ENCODE measurements around the gene WDCP. TPM values are rescaled to one million over a fixed set of nuclear protein-coding genes. Genes with fewer than 3 reads are reported as not detected.

Gene WDCP
- total and polyA plus RNA-seq, 2 donors (not counting 1 experiment from before 2014, with no cell fraction given): 3.9 to 21.6 TPM

GRCh38 chr2:24054366-24055010 is 7.3 kb upstream of the WDCP start:
- Histone ChIP-seq H3K4me1 (ENCODE audit: control insufficient read depth in 2 of 2, insufficient read depth in 2 of 2, low read length in 2 of 2) (peaks cover 5 to 6% of the 10 kb centered on the region in 2 donors), H3K36me3 (replicated peaks in 1 of 2; ENCODE audit: control extremely low read depth in 1 of 2, control insufficient read depth in 1 of 2, extremely low read depth in 1 of 2, insufficient read depth in 2 of 2, low read length in 1 of 2) (no peaks in the 10 kb centered on the region), H3K9ac (ENCODE audit: low read length) (no peak overlapping the region), H3K27me3 (replicated peaks in 1 of 4; ENCODE audit: control extremely low read depth in 1 of 4, control insufficient read depth in 3 of 4, insufficient read depth in 4 of 4, low read length in 3 of 4) (peaks cover 0 to 8% (median 0%) of the 10 kb centered on the region in 4 experiments), H3K9me3 (ENCODE audit: control extremely low read depth in 1 of 3, control insufficient read depth in 2 of 3, insufficient read depth in 1 of 3, low read length in 2 of 3) (peaks cover 0 to 6% (median 0%) of the 10 kb centered on the region in 3 donors), H3K79me2 (ENCODE audit: control insufficient read depth, insufficient read depth, low read length) (no peaks in the 10 kb centered on the region), H4K20me1 (ENCODE audit: control insufficient read depth, insufficient read depth, low read length, poor library complexity, severe bottlenecking) (no peaks in the 10 kb centered on the region), H3K4me3 (ENCODE audit: control extremely low read depth in 1 of 5, extremely low read depth in 1 of 5, insufficient read depth in 1 of 5, low read depth in 2 of 5, low read length in 4 of 5) (no peak overlapping the region), H2AFZ (ENCODE audit: insufficient read depth, low read depth, low read length, poor library complexity, severe bottlenecking) (no peak overlapping the region), H3K27ac (ENCODE audit: low read length in 2 of 2) (no peak overlapping the region), H3K4me2 (replicated peaks; ENCODE audit: low read depth, low read length, poor library complexity, severe bottlenecking) (no peak overlapping the region)
- ATAC-seq (ENCODE audit: low read depth) (no peak), DNase-seq (no peak)
- CTCF ChIA-PET: no interaction called here
- H3K27ac Mint-ChIP-seq: no peak overlapping the region
- peaks cover 2% of the 10 kb centered on the region for H3K9me3 Mint-ChIP-seq (ENCODE audit: insufficient read depth)
- POLR2A ChIA-PET: no interaction called here
- intact Hi-C loops (cut with micrococcal nuclease): no loop called here
- no peak for TF ChIP-seq CTCF (IDR thresholded peaks at IDR 0.05)
- no peak for TF ChIP-seq EZH2 (IDR thresholded peaks at IDR 0.05; ENCODE audit: borderline replicate concordance, insufficient read depth, low read depth, low read length, poor library complexity, severe bottlenecking)
- no peak overlapping the region for H3K4me3 Mint-ChIP-seq
- WGBS (ENCODE audit: insufficient coverage): 97% methylated on average over 5 of the region's 8 CpGs
- H3K27me3 Mint-ChIP-seq: no peaks in the 10 kb centered on the region
- H3K4me1 Mint-ChIP-seq: no peaks in the 10 kb centered on the region

GRCh38 chr2:24052951-24053350 is 5.8 kb upstream of the WDCP start:
- ATAC-seq (ENCODE audit: low read depth) (no peak), DNase-seq (no peak)
- Histone ChIP-seq H3K9ac (ENCODE audit: low read length) (no peak overlapping the region), H3K4me1 (ENCODE audit: control insufficient read depth in 2 of 2, insufficient read depth in 2 of 2, low read length in 2 of 2) (peaks cover 14 to 18% of the 10 kb centered on the region in 2 donors), H3K4me2 (replicated peaks; ENCODE audit: low read depth, low read length, poor library complexity, severe bottlenecking) (no peak overlapping the region), H3K36me3 (replicated peaks in 1 of 2; ENCODE audit: control extremely low read depth in 1 of 2, control insufficient read depth in 1 of 2, extremely low read depth in 1 of 2, insufficient read depth in 2 of 2, low read length in 1 of 2) (no peaks in the 10 kb centered on the region), H3K4me3 (ENCODE audit: control extremely low read depth in 1 of 5, extremely low read depth in 1 of 5, insufficient read depth in 1 of 5, low read depth in 2 of 5, low read length in 4 of 5) (no peak overlapping the region), H3K79me2 (ENCODE audit: control insufficient read depth, insufficient read depth, low read length) (no peaks in the 10 kb centered on the region), H2AFZ (ENCODE audit: insufficient read depth, low read depth, low read length, poor library complexity, severe bottlenecking) (no peak overlapping the region), H3K27me3 (replicated peaks in 1 of 4; ENCODE audit: control extremely low read depth in 1 of 4, control insufficient read depth in 3 of 4, insufficient read depth in 4 of 4, low read length in 3 of 4) (peaks cover 0 to 20% (median 2%) of the 10 kb centered on the region in 4 experiments), H3K9me3 (ENCODE audit: control extremely low read depth in 1 of 3, control insufficient read depth in 2 of 3, insufficient read depth in 1 of 3, low read length in 2 of 3) (peaks cover 0 to 6% (median 0%) of the 10 kb centered on the region in 3 donors), H3K27ac (ENCODE audit: low read length in 2 of 2) (no peak overlapping the region), H4K20me1 (ENCODE audit: control insufficient read depth, insufficient read depth, low read length, poor library complexity, severe bottlenecking) (no peaks in the 10 kb centered on the region)
- POLR2A ChIA-PET: interaction anchor here (0.6 kb wide), 1 partner anchor 16 kb away, joined by 6 read pairs; no protein-coding TSS in a partner anchor
- CTCF ChIA-PET: interaction anchor here (0.7 to 2.6 kb wide), 2 partner anchors 82 to 126 kb away, joined by 3 to 5 read pairs; partner anchors contain the start of gene ATAD2B
- intact Hi-C loops (cut with micrococcal nuclease): no loop called here
- H3K27ac Mint-ChIP-seq: no peak overlapping the region
- TF ChIP-seq CTCF (IDR thresholded peaks at IDR 0.05) (no peak), EZH2 (IDR thresholded peaks at IDR 0.05; ENCODE audit: borderline replicate concordance, insufficient read depth, low read depth, low read length, poor library complexity, severe bottlenecking) (no peak)
- no peak overlapping the region for H3K4me3 Mint-ChIP-seq
- no CpG with 5 or more reads among the region's 1 CpG for WGBS (ENCODE audit: insufficient coverage)
- no peaks in the 10 kb centered on the region for H3K27me3 Mint-ChIP-seq
- peaks cover 6% of the 10 kb centered on the region for H3K4me1 Mint-ChIP-seq
- peaks cover 2% of the 10 kb centered on the region for H3K9me3 Mint-ChIP-seq (ENCODE audit: insufficient read depth)
